ENCODE measurements around the gene HAO2. TPM values are rescaled to one million over a fixed set of nuclear protein-coding genes. Genes with fewer than 3 reads are reported as not detected.

HAO2 gene
- total RNA-seq, 1 donor from 2014 or later, result not detected

GRCh38 chr1:119326251-119326650, 42.3 kb upstream of the HAO2 start:
- peaks cover 66% of the 10 kb centered on the region for H3K4me1 Mint-ChIP-seq
- H3K27me3 Mint-ChIP-seq (ENCODE audit: low read depth), result peaks cover 7% of the 10 kb centered on the region
- peak overlapping the region; percentile 87 for H3K4me3 Mint-ChIP-seq
- no peak for TF ChIP-seq CTCF (conservative IDR thresholded peaks at IDR 0.05)
- no peaks in the 10 kb centered on the region for H3K9me3 Mint-ChIP-seq
- no peak for DNase-seq (ENCODE audit: low read depth, low spot score)
- no peaks in the 10 kb centered on the region for H3K36me3 Mint-ChIP-seq (ENCODE audit: low read depth)
- no peak overlapping the region for H3K27ac Mint-ChIP-seq (ENCODE audit: unreplicated experiment)

- Mint-ChIP-seq H3K27me3 (ENCODE audit: low read depth) (peaks cover 7% of the 10 kb centered on the region), H3K27ac (ENCODE audit: unreplicated experiment) (peak overlapping the region; percentile 81), H3K4me3 (peak overlapping the region; percentile 87), H3K4me1 (peaks cover 64% of the 10 kb centered on the region), H3K36me3 (ENCODE audit: low read depth) (no peaks in the 10 kb centered on the region), H3K9me3 (no peaks in the 10 kb centered on the region)
- DNase-seq (ENCODE audit: low read depth, low spot score), result peak; percentile 28
- no peak for TF ChIP-seq CTCF (conservative IDR thresholded peaks at IDR 0.05)
These were observed 41.5 kb upstream of the HAO2 start for GRCh38 chr1:119327094-119327449.

GRCh38 chr1:119327450-119328155, 41.0 kb upstream of the HAO2 start:
- peak overlapping the region; percentile 81 for H3K27ac Mint-ChIP-seq (ENCODE audit: unreplicated experiment)
- peak overlapping the region; percentile 87 for H3K4me3 Mint-ChIP-seq
- DNase-seq (ENCODE audit: low read depth, low spot score), result peak; percentile 42
- peaks cover 7% of the 10 kb centered on the region for H3K27me3 Mint-ChIP-seq (ENCODE audit: low read depth)
- H3K36me3 Mint-ChIP-seq (ENCODE audit: low read depth), result no peaks in the 10 kb centered on the region
- H3K4me1 Mint-ChIP-seq, result peaks cover 69% of the 10 kb centered on the region
- peak; percentile 66 for TF ChIP-seq CTCF (conservative IDR thresholded peaks at IDR 0.05)
- H3K9me3 Mint-ChIP-seq, result no peaks in the 10 kb centered on the region

- H3K27ac Mint-ChIP-seq (ENCODE audit: unreplicated experiment), result no peak overlapping the region
- H3K4me1 Mint-ChIP-seq, result peaks cover 60% of the 10 kb centered on the region
These were observed 38.8 kb upstream of the HAO2 start for GRCh38 chr1:119329541-119330461.

More at GRCh38 chr1:119329541-119330461, 38.8 kb upstream of the HAO2 start:
- no peak for DNase-seq (ENCODE audit: low read depth, low spot score)
- TF ChIP-seq CTCF (conservative IDR thresholded peaks at IDR 0.05), result no peak
- H3K4me3 Mint-ChIP-seq, result peak overlapping the region; percentile 69
- no peaks in the 10 kb centered on the region for H3K36me3 Mint-ChIP-seq (ENCODE audit: low read depth)
- H3K9me3 Mint-ChIP-seq, result no peaks in the 10 kb centered on the region
- peaks cover 7% of the 10 kb centered on the region for H3K27me3 Mint-ChIP-seq (ENCODE audit: low read depth)
